A549 (cell line): ENCODE data around the gene RPS6KB1. TPM values are rescaled to one million over a fixed set of nuclear protein-coding genes. Genes with fewer than 3 reads are reported as not detected.
A peak's percentile ranks its signal among the peaks of the same experiment; 100 is the strongest.

Experiments used
- ATOH8 ChIP-seq: fragments of 250-450 bp; sonication (Bioruptor Pico); IDR thresholded peaks from 2 replicates; pipeline ENCODE4 v1.5.0; 2020; ENCODE audit warnings: low read depth, mild to moderate bottlenecking, moderate library complexity
- BHLHE40 ChIP-seq: IDR thresholded peaks from 2 replicates; pipeline ENCODE4 v1.6.1; 2012; ENCODE audit warnings: low read depth, low read length, inconsistent platforms
- CBX2 ChIP-seq: fragments of 200-600 bp; sonication (generic); IDR thresholded peaks from 2 replicates; pipeline ENCODE4 v1.6.1; 2016; ENCODE audit warnings: low read depth, mild to moderate bottlenecking, borderline replicate concordance
- CBX8 ChIP-seq: fragments of 200-600 bp; sonication (generic); IDR thresholded peaks from 2 replicates; pipeline ENCODE4 v1.6.1; 2016
- CHD4 ChIP-seq: fragments of 200-600 bp; sonication (generic); IDR thresholded peaks from 2 replicates; pipeline ENCODE4 v1.6.1; 2016; ENCODE audit warnings: antibody characterized with exemption, mild to moderate bottlenecking, borderline replicate concordance
- EHMT2 ChIP-seq: fragments of 200-600 bp; sonication (generic); IDR thresholded peaks from 2 replicates; pipeline ENCODE4 v1.6.1; 2016; ENCODE audit warnings: antibody characterized with exemption, low read depth, mild to moderate bottlenecking, moderate library complexity
- ELK1 ChIP-seq: fragments of 150-350 bp; IDR thresholded peaks from 2 replicates; pipeline ENCODE4 v1.6.1; 2014; ENCODE audit warnings: low read depth, mild to moderate bottlenecking, low read length
- HMGXB4 ChIP-seq: fragments of 250-450 bp; sonication (Bioruptor Pico); IDR thresholded peaks from 2 replicates; pipeline ENCODE4 v1.5.0; 2021; ENCODE audit warnings: mild to moderate bottlenecking, moderate library complexity, borderline replicate concordance
- HOXA7 ChIP-seq: fragments of 250-450 bp; sonication (Bioruptor Pico); IDR thresholded peaks from 2 replicates; pipeline ENCODE4 v1.5.0; 2020; ENCODE audit warnings: mild to moderate bottlenecking, moderate library complexity
- HOXB5 ChIP-seq: fragments of 250-450 bp; sonication (Bioruptor Pico); IDR thresholded peaks from 2 replicates; pipeline ENCODE4 v1.5.0; 2020; ENCODE audit warnings: mild to moderate bottlenecking, moderate library complexity
- KDM1A ChIP-seq: fragments of 200-600 bp; sonication (generic); IDR thresholded peaks from 2 replicates; pipeline ENCODE4 v1.6.1; 2016; ENCODE audit warnings: low read depth, mild to moderate bottlenecking
- KDM5A ChIP-seq: fragments of 200-600 bp; sonication (generic); IDR thresholded peaks from 2 replicates; pipeline ENCODE4 v1.6.1; 2016; ENCODE audit warnings: antibody characterized with exemption, mild to moderate bottlenecking
- MAFK ChIP-seq: fragments of 450-650 bp; IDR thresholded peaks from 2 replicates; pipeline ENCODE4 v1.6.1; 2014; ENCODE audit not compliant: partially characterized antibody
- MAX ChIP-seq: IDR thresholded peaks from 2 replicates; pipeline ENCODE4 v1.6.1; 2012
- MYC ChIP-seq: IDR thresholded peaks from 2 replicates; pipeline ENCODE4 v1.6.1; 2012; ENCODE audit warnings: mild to moderate bottlenecking, inconsistent platforms, low read length, improper control_type of control experiment, borderline replicate concordance
- NFE2L2 ChIP-seq: fragments of 150-350 bp; conservative IDR thresholded peaks from 2 replicates; pipeline ENCODE4 v1.6.1; 2014; ENCODE audit warnings: low read length
- NPAS2 ChIP-seq: fragments of 250-450 bp; sonication (Bioruptor Pico); IDR thresholded peaks from 2 replicates; pipeline ENCODE4 v1.8.0; 2022; ENCODE audit warnings: mild to moderate bottlenecking, moderate library complexity, borderline replicate concordance
- NR3C1 ChIP-seq: fragments of >200 bp; sonication (Bioruptor Twin); formaldehyde crosslinking; IDR thresholded peaks from 3 replicates; pipeline ENCODE4 v1.6.1; 2017
- RAD21 ChIP-seq, 2 experiments: fragments of >200 bp in 1 of 2; sonication (Bioruptor Twin) in 1 of 2; formaldehyde crosslinking in 1 of 2; IDR thresholded peaks in 1 of 2; conservative IDR thresholded peaks in 1 of 2; 2 replicates in 1 of 2; 3 replicates in 1 of 2; pipeline ENCODE4 v1.6.1; 2012 to 2018; ENCODE audit warnings: inconsistent platforms in 1 of 2
- RARB ChIP-seq: fragments of 250-450 bp; sonication (Bioruptor Pico); IDR thresholded peaks from 2 replicates; pipeline ENCODE4 v1.8.0; 2021; ENCODE audit warnings: mild to moderate bottlenecking, moderate library complexity
- REST ChIP-seq: fragments of 200-600 bp; sonication (generic); IDR thresholded peaks from 2 replicates; pipeline ENCODE4 v1.6.1; 2016; ENCODE audit warnings: antibody characterized with exemption, mild to moderate bottlenecking, moderate library complexity
- RFX5 ChIP-seq: fragments of 450-650 bp; IDR thresholded peaks from 2 replicates; pipeline ENCODE4 v1.7.1; 2014; ENCODE audit warnings: antibody characterized with exemption, mild to moderate bottlenecking, moderate library complexity
- RNF2 ChIP-seq: fragments of 200-600 bp; sonication (generic); IDR thresholded peaks from 2 replicates; pipeline ENCODE4 v1.6.1; 2016; ENCODE audit warnings: low read depth, mild to moderate bottlenecking, antibody characterized with exemption, moderate library complexity, borderline replicate concordance
- TFCP2L1 ChIP-seq: fragments of 250-450 bp; sonication (Bioruptor Pico); IDR thresholded peaks from 2 replicates; pipeline ENCODE4 v1.5.0; 2021; ENCODE audit warnings: mild to moderate bottlenecking
- ZC3H11A ChIP-seq: fragments of 450-650 bp; IDR thresholded peaks from 2 replicates; pipeline ENCODE4 v1.6.1; 2014; ENCODE audit warnings: antibody characterized with exemption, mild to moderate bottlenecking
- ZNF302 ChIP-seq: fragments of 250-450 bp; sonication (Bioruptor Pico); IDR thresholded peaks from 2 replicates; pipeline ENCODE4 v1.9.0; 2021; ENCODE audit warnings: inconsistent platforms, mild to moderate bottlenecking, moderate library complexity
- ZSCAN20 ChIP-seq: fragments of 250-450 bp; sonication (Bioruptor Pico); IDR thresholded peaks from 2 replicates; pipeline ENCODE4 v1.8.0; 2022; ENCODE audit warnings: mild to moderate bottlenecking, moderate library complexity
- polyA plus RNA-seq, 4 experiments: library from polyadenylated mRNA; depleted of rRNA in 3 of 4; stranded (reverse); fragments of >200 nt; fragmentation: RNase III in 1 of 4; extraction: RNeasy Plus Mini Kit Qiagen cat#74134 plus additional on column Dnase treatment in 1 of 4; gene quantifications; 2 replicates in 3 of 4; 3 replicates in 1 of 4; pipeline ENCODE4 v1.2.3, GENCODE V29; 2011 to 2017
- TF ChIP-seq, protein P1 (sequence below): IDR thresholded peaks from 2 replicates; pipeline ENCODE4 v1.6.1; 2012; ENCODE audit warnings: low read depth, borderline replicate concordance
- TF ChIP-seq, protein P2 (sequence below): fragments of >200 bp; sonication (Bioruptor Twin); formaldehyde crosslinking; IDR thresholded peaks from 3 replicates; pipeline ENCODE4 v1.5.1; 2016
- TF ChIP-seq, protein P3 (sequence below): fragments of 450-650 bp; IDR thresholded peaks from 2 replicates; pipeline ENCODE4 v1.6.1; 2014; ENCODE audit warnings: antibody characterized with exemption

Gene RPS6KB1
- polyA plus RNA-seq, 2 of the 4 experiments (the other 2 are of a cell fraction): 57.3 to 81.7 TPM

- TF ChIP-seq, protein P1, sequence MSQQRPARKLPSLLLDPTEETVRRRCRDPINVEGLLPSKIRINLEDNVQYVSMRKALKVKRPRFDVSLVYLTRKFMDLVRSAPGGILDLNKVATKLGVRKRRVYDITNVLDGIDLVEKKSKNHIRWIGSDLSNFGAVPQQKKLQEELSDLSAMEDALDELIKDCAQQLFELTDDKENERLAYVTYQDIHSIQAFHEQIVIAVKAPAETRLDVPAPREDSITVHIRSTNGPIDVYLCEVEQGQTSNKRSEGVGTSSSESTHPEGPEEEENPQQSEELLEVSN: peak; percentile 48
- TF ChIP-seq HMGXB4 (peak; percentile 90), MAFK (peak; percentile 89), CHD4 (no peak), CBX8 (no peak), NPAS2 (no peak), BHLHE40 (peak; percentile 29; the same call in 1 of the 2 replicates), KDM1A (no peak), RNF2 (no peak), MAX (peak; percentile 90), ELK1 (no peak), CBX2 (no peak), HOXB5 (CRISPR knock-in tag) (peak; percentile 81), NFE2L2 (0 out of 2 replicates have a peak, but pooled peaks have one; percentile 35), RAD21 (conservative IDR thresholded peaks at IDR 0.05 in 1 of 2, IDR thresholded peaks at IDR 0.05 in 1 of 2) (peak in 1 of 2 experiments; percentile 24; a peak in 2 of 5 replicates), ZNF302 (CRISPR knock-in tag) (peak; percentile 87), RFX5 (peak; percentile 72; the same call in 1 of the 2 replicates), ZC3H11A (no peak), MYC (no peak), KDM5A (no peak), REST (no peak; the same call in 1 of the 2 replicates), NR3C1 (no peak), ZSCAN20 (CRISPR knock-in tag) (no peak), TFCP2L1 (CRISPR knock-in tag) (peak; percentile 95), ATOH8 (CRISPR knock-in tag) (peak; percentile 84), EHMT2 (no peak), HOXA7 (no peak; the same call in 1 of the 2 replicates), RARB (peak; percentile 89)
- TF ChIP-seq, protein P2, sequence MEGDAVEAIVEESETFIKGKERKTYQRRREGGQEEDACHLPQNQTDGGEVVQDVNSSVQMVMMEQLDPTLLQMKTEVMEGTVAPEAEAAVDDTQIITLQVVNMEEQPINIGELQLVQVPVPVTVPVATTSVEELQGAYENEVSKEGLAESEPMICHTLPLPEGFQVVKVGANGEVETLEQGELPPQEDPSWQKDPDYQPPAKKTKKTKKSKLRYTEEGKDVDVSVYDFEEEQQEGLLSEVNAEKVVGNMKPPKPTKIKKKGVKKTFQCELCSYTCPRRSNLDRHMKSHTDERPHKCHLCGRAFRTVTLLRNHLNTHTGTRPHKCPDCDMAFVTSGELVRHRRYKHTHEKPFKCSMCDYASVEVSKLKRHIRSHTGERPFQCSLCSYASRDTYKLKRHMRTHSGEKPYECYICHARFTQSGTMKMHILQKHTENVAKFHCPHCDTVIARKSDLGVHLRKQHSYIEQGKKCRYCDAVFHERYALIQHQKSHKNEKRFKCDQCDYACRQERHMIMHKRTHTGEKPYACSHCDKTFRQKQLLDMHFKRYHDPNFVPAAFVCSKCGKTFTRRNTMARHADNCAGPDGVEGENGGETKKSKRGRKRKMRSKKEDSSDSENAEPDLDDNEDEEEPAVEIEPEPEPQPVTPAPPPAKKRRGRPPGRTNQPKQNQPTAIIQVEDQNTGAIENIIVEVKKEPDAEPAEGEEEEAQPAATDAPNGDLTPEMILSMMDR: no peak
- TF ChIP-seq, protein P3, sequence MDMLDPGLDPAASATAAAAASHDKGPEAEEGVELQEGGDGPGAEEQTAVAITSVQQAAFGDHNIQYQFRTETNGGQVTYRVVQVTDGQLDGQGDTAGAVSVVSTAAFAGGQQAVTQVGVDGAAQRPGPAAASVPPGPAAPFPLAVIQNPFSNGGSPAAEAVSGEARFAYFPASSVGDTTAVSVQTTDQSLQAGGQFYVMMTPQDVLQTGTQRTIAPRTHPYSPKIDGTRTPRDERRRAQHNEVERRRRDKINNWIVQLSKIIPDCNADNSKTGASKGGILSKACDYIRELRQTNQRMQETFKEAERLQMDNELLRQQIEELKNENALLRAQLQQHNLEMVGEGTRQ: no peak
Measured at GRCh38 chr17:59845595-59846393, 47.1 kb upstream of the RPS6KB1 start (continued).
